IPS-NIHi7 (cell line): ENCODE data around the gene GXYLT2.
A peak's percentile ranks its signal among the peaks of the same experiment; 100 is the strongest.

Experiments
- DNase-seq: peaks from one replicate; pipeline ENCODE4 v3.0.0; 2012; ENCODE audit warnings: mixed read lengths; ENCODE audit errors: extremely low spot score

GXYLT2 gene

DNA sequence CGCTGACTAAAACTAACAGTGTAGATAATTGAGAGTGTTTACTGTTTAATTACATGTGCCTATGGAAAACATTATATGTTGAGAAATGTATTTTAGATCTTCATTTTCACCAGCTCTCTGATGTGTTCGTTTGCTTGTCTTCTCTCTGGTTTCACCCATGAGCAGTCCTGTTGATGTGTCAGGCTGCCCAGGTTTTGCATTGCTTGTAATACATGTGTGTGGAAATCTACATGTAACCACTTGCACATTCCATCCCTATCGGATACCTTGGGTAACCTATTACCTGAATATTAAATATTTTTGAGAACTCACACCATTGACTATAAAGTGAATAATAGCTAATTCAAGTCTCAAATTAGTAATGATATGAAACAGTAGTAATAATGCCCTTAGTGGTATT is 121.9 kb downstream of the GXYLT2 start:
- no peak for DNase-seq

- DNase-seq = no peak
Measured at GRCh38 chr3:73010158-73010557, 122.3 kb downstream of the GXYLT2 start.

DNA sequence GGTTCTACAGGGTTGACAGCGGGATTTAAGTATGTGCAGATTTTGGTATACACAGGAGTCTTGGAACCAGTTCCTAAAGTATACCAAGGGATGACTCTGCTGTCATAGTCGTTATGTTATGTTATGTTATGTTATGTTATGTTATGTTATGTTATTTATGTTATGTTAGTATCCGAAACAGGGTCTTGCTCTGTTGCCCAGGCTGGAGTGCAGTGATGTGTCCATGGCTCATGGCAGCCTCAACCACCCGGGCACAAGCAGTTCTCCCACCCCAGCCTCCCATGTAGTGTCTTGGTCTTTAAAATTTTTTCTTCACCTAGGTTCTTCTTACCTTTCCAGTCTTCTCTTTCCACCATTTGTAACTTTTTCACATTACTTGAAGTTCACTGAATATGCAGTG is 130.5 kb downstream of the GXYLT2 start:
- DNase-seq = no peak

- no peak for DNase-seq
Measured at GRCh38 chr3:73018790-73019441, 131.1 kb downstream of the GXYLT2 start.

GRCh38 chr3:73021301-73021835 is 133.5 kb downstream of the GXYLT2 start:
- DNase-seq = no peak

DNA sequence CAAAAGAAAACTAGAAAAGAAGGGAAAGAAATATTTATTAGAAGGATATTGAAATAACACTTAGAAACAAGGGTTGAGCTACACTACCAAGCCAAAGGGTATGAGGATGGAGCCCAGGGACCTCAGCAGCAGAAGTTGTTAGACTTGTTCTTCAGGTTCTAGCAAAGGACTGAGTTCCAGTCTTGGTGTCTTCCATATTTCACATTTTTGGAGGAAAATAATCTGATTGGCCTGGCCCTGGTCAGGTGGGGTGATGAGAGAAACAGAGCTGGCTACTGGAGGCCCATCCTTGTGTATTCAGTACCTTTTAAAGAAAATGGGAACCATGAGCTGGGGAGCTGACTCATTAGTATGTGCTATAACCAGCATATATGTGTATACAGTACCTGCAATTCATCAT is 137.0 kb downstream of the GXYLT2 start:
- DNase-seq = peak; percentile 26

- no peak for DNase-seq
Measured at GRCh38 chr3:73026111-73026759, 138.4 kb downstream of the GXYLT2 start.
